Coronary artery (tissue), 2 donors: ENCODE measurements around the gene ASIP.
"Not testable (repeated sequence)": the region's sequence is repeated elsewhere in the genome, so short reads cannot be mapped to it uniquely, and the experiment has no call there.

Experiments used
- DNase-seq: peaks from one replicate; pipeline ENCODE4 v3.0.0-alpha.2; 2017; ENCODE audit warnings: low spot score
- H3K27ac ChIP-seq, 2 donors: fragments of 200-600 bp; sonication (generic); one replicate each; pipeline ENCODE4 v1.5.1; 2016 to 2019
- H3K4me3 ChIP-seq: fragments of 200-600 bp; sonication (generic); 2 replicates; pipeline ENCODE4 v1.5.1; 2016; ENCODE audit warnings: mild to moderate bottlenecking, moderate library complexity
- CTCF ChIP-seq: fragments of 200-600 bp; sonication (generic); IDR thresholded peaks from one replicate; pipeline ENCODE4 v1.5.1; 2019; ENCODE audit warnings: antibody characterized with exemption

ASIP gene

GRCh38 chr20:34210271-34210670 lies 31.0 kb upstream of the ASIP start:
- no peak overlapping the region for H3K4me3 ChIP-seq
- DNase-seq = no peak
- TF ChIP-seq CTCF = no peak
- H3K27ac ChIP-seq = no peak overlapping the region

- TF ChIP-seq CTCF = no peak
- H3K27ac ChIP-seq = no peak overlapping the region
- no peak overlapping the region for H3K4me3 ChIP-seq
- no peak for DNase-seq
Measured at GRCh38 chr20:34211591-34211990, 29.6 kb upstream of the ASIP start.

DNA sequence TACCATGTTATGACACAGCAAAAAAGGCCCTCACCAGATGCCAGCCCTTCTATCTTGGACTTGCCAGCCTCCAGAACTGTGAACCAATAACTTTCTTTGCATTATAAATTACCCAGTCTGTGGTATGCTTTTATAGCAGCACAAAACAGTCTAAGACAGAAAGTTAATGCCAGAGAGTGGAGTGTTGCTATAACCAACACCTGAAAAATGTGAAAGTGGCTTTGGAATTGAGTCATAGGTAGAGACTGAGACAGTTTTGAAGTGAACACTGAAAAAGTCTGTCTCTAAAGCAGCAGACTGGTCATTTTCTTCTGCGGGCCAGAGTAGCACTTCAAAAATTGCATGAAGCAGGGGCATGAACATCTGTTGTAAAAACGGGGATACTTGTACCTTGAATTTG lies 28.0 kb upstream of the ASIP start:
- no peak overlapping the region for H3K27ac ChIP-seq
- H3K4me3 ChIP-seq = no peak overlapping the region
- TF ChIP-seq CTCF = no peak
- DNase-seq = no peak

DNA sequence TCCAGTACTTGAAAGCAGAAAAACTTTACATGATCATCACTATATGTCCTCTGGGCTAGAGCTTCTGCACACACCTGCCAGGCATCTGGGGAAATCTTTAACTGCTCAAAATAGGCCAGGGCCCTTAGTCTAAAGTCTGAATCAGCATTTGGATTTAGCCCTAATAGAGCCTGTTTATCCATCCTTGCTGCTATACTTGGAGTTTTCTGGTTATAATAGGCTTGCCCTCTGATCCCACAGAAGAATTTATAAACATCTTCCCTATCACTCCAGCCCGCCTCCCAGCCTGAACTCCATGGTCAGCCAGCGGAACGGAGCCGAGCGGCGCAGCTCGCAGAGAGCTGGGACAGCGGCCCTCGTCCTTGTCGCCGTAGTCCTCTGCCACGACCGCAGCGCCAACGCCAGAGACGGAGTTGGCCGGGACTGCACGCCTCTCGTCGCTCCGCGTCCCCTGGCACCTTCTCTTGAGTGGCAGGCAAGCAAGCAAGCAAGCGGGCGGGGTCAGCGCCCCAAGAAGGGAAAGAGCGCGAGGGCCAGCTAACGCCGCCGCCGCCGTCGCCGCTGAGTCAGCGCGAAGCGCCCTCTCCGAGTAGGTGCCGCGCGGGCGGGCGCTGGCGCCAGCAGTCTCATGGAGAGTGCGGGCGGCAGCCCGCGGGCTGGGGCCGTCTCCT lies 25.4 kb upstream of the ASIP start:
- peak overlapping the region; percentile 61 to 83 for H3K27ac ChIP-seq
- peak overlapping the region; percentile 75 for H3K4me3 ChIP-seq
- DNase-seq = peak; percentile 90
- TF ChIP-seq CTCF = no peak

- Histone ChIP-seq H3K4me3 (peak overlapping the region; percentile 75), H3K27ac (peak overlapping the region in 1 of 2 donors; percentile 61)
- TF ChIP-seq CTCF = no peak
- no peak for DNase-seq
Measured at GRCh38 chr20:34216382-34216742, 24.9 kb upstream of the ASIP start.

- Histone ChIP-seq H3K27ac (no peak overlapping the region), H3K4me3 (no peak overlapping the region)
- TF ChIP-seq CTCF = no peak
- DNase-seq = no peak
Measured at GRCh38 chr20:34220561-34220960, 20.7 kb upstream of the ASIP start.

- TF ChIP-seq CTCF = no peak
- H3K4me3 ChIP-seq = no peak overlapping the region
- no peak overlapping the region for H3K27ac ChIP-seq
- DNase-seq = no peak
Measured at GRCh38 chr20:34222208-34222607, 19.0 kb upstream of the ASIP start.

- H3K4me3 ChIP-seq, H3K27ac ChIP-seq, DNase-seq: not testable (repeated sequence)
Measured at GRCh38 chr20:34224251-34224650, 17.0 kb upstream of the ASIP start.
